Measurements from ENCODE around the gene SPOCK2. TPM values are rescaled to one million over a fixed set of nuclear protein-coding genes. Genes with fewer than 3 reads are reported as not detected.

The SPOCK2 gene
- total and polyA plus RNA-seq, 10 of the 15 experiments (the other 5 are each of a cell fraction or from before 2014, with no cell fraction given), result 0.02 to 1.5 (median 0.58) TPM

GRCh38 chr10:72062832-72063702 lies 25.3 kb downstream of the SPOCK2 start (continued):
- TF ChIP-seq SMAD1 (IDR thresholded peaks at IDR 0.05; ENCODE audit: low read depth, partially characterized antibody), result no peak
- no peak for TF ChIP-seq REST (IDR thresholded peaks at IDR 0.05; ENCODE audit: low read depth, low read length)
- TF ChIP-seq ZBTB33 (IDR thresholded peaks at IDR 0.05), result no peak
- TF ChIP-seq CHD2 (IDR thresholded peaks at IDR 0.05; ENCODE audit: borderline replicate concordance, low read depth, low read length), result no peak
- TF ChIP-seq KLF5 (IDR thresholded peaks at IDR 0.05; ENCODE audit: partially characterized antibody), result no peak
- no peak for TF ChIP-seq STAT1 (conservative IDR thresholded peaks at IDR 0.05)
- TF ChIP-seq FOXM1 (IDR thresholded peaks at IDR 0.05; ENCODE audit: low read depth, low read length), result no peak

Data from GM12878 (cell line).